ENCODE results near the gene ID3.

Gene ID3

GRCh38 chr1:23565776-23566175, 6.5 kb upstream of the ID3 start:
- no peak for DNase-seq (ENCODE audit: low spot score)

- no peak for DNase-seq (ENCODE audit: low spot score)
These were observed 5.3 kb upstream of the ID3 start for GRCh38 chr1:23564529-23565122.

GRCh38 chr1:23563755-23564374, 4.6 kb upstream of the ID3 start:
- DNase-seq (ENCODE audit: low spot score) = no peak

GRCh38 chr1:23563003-23563402, 3.7 kb upstream of the ID3 start:
- DNase-seq (ENCODE audit: low spot score) = no peak

- DNase-seq (ENCODE audit: low spot score) = peak; percentile 85
These were observed 3.0 kb upstream of the ID3 start for GRCh38 chr1:23562137-23562876.

GRCh38 chr1:23561813-23562100, 2.5 kb upstream of the ID3 start:
- DNase-seq (ENCODE audit: low spot score) = no peak

GRCh38 chr1:23561076-23561812, 1.9 kb upstream of the ID3 start:
- no peak for DNase-seq (ENCODE audit: low spot score)

- peak; percentile 48 for DNase-seq (ENCODE audit: low spot score)
These were observed 862 bp upstream of the ID3 start for GRCh38 chr1:23559985-23560741.

- DNase-seq (ENCODE audit: low spot score) = no peak
These were observed 497 bp downstream of the ID3 start for GRCh38 chr1:23558872-23559135.

GRCh38 chr1:23558140-23558871, 995 bp downstream of the ID3 start:
- no peak for DNase-seq (ENCODE audit: low spot score)

GRCh38 chr1:23557471-23558124, 1.7 kb downstream of the ID3 start:
- no peak for DNase-seq (ENCODE audit: low spot score)

- no peak for DNase-seq (ENCODE audit: low spot score)
These were observed 2.4 kb downstream of the ID3 start for GRCh38 chr1:23556635-23557470.

GRCh38 chr1:23555986-23556634, 3.2 kb downstream of the ID3 start:
- no peak for DNase-seq (ENCODE audit: low spot score)

GRCh38 chr1:23555270-23555985, 3.9 kb downstream of the ID3 start:
- no peak for DNase-seq (ENCODE audit: low spot score)

GRCh38 chr1:23554481-23555269, 4.6 kb downstream of the ID3 start:
- DNase-seq (ENCODE audit: low spot score) = peak; percentile 61

GRCh38 chr1:23554127-23554480, 5.2 kb downstream of the ID3 start:
- DNase-seq (ENCODE audit: low spot score) = no peak

GRCh38 chr1:23553231-23554126, 5.8 kb downstream of the ID3 start:
- no peak for DNase-seq (ENCODE audit: low spot score)

Data from COLO829 (cell line).